Ectodermal cell (in vitro differentiated cells): ENCODE measurements around the gene HTR6. TPM values are rescaled to one million over a fixed set of nuclear protein-coding genes. Genes with fewer than 3 reads are reported as not detected.

ENCODE experiments used
- H3K27ac ChIP-seq: 2 replicates; pipeline ENCODE4 v1.7.0; 2013; ENCODE audit warnings: mild to moderate bottlenecking, low read depth, low read length; ENCODE audit not compliant: insufficient read depth, poor library complexity, severe bottlenecking
- H3K27me3 ChIP-seq: 2 replicates; pipeline ENCODE4 v1.7.0; 2013; ENCODE audit warnings: mild to moderate bottlenecking, low read length; ENCODE audit not compliant: insufficient read depth, control insufficient read depth, poor library complexity, severe bottlenecking
- H3K36me3 ChIP-seq: one replicate; pipeline ENCODE4 v1.7.0; 2013; ENCODE audit warnings: low read length; ENCODE audit not compliant: control insufficient read depth, insufficient read depth
- H3K4me1 ChIP-seq: one replicate; pipeline ENCODE4 v1.7.0; 2013; ENCODE audit warnings: low read length; ENCODE audit not compliant: control insufficient read depth, insufficient read depth
- H3K4me3 ChIP-seq: 2 replicates; pipeline ENCODE4 v1.7.0; 2013; ENCODE audit warnings: low read depth, low read length, control low read depth; ENCODE audit not compliant: insufficient read depth
- H3K9me3 ChIP-seq: 2 replicates; pipeline ENCODE4 v1.7.0; 2013; ENCODE audit warnings: mild to moderate bottlenecking, low read length, moderate library complexity; ENCODE audit not compliant: control insufficient read depth
- WGBS, 2 experiments: methylation state at CpG; one replicate each; pipeline ENCODE4 v1.1.7; 2013; ENCODE audit warnings: missing lambda C conversion rate in 2 of 2; 5-methylcytosine and 5-hydroxymethylcytosine counted together
- polyA plus RNA-seq, 4 experiments: library from polyadenylated mRNA; stranded (reverse); fragments of 50-300 nt; gene quantifications; one replicate each; pipeline ENCODE4 v1.2.3, GENCODE V29; 2013

The HTR6 gene
- not detected for polyA plus RNA-seq (2013, experiment 1 of 4)
- 0.12 TPM for polyA plus RNA-seq (2013, experiment 2 of 4)
- not detected for polyA plus RNA-seq (2013, experiment 3 of 4)
- not detected for polyA plus RNA-seq (2013, experiment 4 of 4)

GRCh38 chr1:19664453-19665185 lies at the start of gene HTR6:
HTR6 (plus strand) TSS chr1:19664875; CDS start chr1:19665754, 879 bp downstream.
- H3K36me3 ChIP-seq, result no peaks in the 10 kb centered on the region
- 5 to 6% methylated on average over 80 of the region's 80 CpGs for WGBS, 2 experiments
- peak within 1 kb of the TSS; percentile 32 for H3K4me3 ChIP-seq
- no peaks in the 10 kb centered on the region for H3K9me3 ChIP-seq
- H3K4me1 ChIP-seq, result no peaks in the 10 kb centered on the region
- H3K27me3 ChIP-seq, result peaks cover 68% of the 10 kb centered on the region
- no peak within 1 kb of the TSS for H3K27ac ChIP-seq

GRCh38 chr1:19615438-19615837 lies 49.2 kb upstream of the HTR6 start:
- WGBS, 2 experiments, result 91% methylated on average over 5 to 6 of the region's 6 CpGs
- Histone ChIP-seq H3K27me3 (no peaks in the 10 kb centered on the region), H3K9me3 (no peaks in the 10 kb centered on the region), H3K27ac (no peak overlapping the region), H3K36me3 (no peaks in the 10 kb centered on the region), H3K4me1 (no peaks in the 10 kb centered on the region), H3K4me3 (no peak overlapping the region)

DNA sequence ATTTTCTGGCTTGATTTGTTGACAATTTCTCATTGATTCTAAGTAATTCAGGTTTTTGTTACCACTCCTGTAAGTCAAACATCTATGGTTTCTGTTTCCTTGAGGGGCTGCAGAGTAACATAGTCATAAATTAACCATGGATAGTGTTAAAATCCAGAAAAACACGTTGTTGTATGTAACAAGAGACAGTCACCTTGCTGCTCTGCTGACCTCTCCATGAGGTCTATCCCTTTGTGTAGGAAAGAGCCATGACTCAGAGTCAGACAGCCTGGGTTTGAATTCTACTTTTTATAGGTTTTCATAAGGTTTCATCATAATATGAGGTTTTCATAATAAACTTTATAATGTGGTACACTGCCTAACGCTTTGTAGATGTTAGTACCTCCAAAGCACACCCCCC lies 48.2 kb upstream of the HTR6 start:
- no peaks in the 10 kb centered on the region for H3K4me1 ChIP-seq
- no peaks in the 10 kb centered on the region for H3K9me3 ChIP-seq
- no peak overlapping the region for H3K4me3 ChIP-seq
- H3K36me3 ChIP-seq, result no peaks in the 10 kb centered on the region
- no peak overlapping the region for H3K27ac ChIP-seq
- WGBS, 2 experiments, result 88 to 92% methylated on average over 1 of the region's 2 CpGs
- no peaks in the 10 kb centered on the region for H3K27me3 ChIP-seq

- no peaks in the 10 kb centered on the region for H3K36me3 ChIP-seq
- no peaks in the 10 kb centered on the region for H3K4me1 ChIP-seq
- H3K27ac ChIP-seq, result no peak overlapping the region
- H3K4me3 ChIP-seq, result no peak overlapping the region
- 86 to 97% methylated on average over 2 to 3 of the region's 3 CpGs for WGBS, 2 experiments
- H3K27me3 ChIP-seq, result no peaks in the 10 kb centered on the region
- H3K9me3 ChIP-seq, result no peaks in the 10 kb centered on the region
Observed at GRCh38 chr1:19617376-19617775, 47.3 kb upstream of the HTR6 start.

DNA sequence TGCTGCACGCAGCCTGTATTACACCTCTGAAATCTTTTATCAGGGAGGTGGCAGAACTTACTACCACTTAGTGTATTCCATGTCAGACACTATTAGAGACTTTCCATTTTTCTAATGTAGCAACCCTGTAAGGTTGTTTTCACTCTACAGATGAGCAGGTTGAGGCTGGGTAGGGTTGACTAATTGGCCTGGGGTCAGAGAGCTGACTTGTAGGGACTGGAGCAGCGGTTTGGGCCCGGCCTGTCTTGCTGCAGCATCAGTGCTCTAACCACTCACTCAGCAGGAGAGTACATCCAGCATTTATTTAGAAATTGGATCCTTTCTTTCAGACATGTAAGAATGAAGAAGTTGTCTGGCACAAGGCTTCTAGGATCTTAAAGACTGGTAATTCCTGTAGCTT lies 46.2 kb upstream of the HTR6 start:
- Histone ChIP-seq H3K36me3 (no peaks in the 10 kb centered on the region), H3K4me3 (no peak overlapping the region), H3K4me1 (no peaks in the 10 kb centered on the region), H3K9me3 (no peaks in the 10 kb centered on the region), H3K27ac (no peak overlapping the region), H3K27me3 (no peaks in the 10 kb centered on the region)
- WGBS, 2 experiments, result 91 to 93% methylated on average over 3 of the region's 3 CpGs

GRCh38 chr1:19619697-19620384 lies 44.8 kb upstream of the HTR6 start:
- Histone ChIP-seq H3K36me3 (no peaks in the 10 kb centered on the region), H3K4me1 (no peaks in the 10 kb centered on the region), H3K27ac (no peak overlapping the region), H3K9me3 (no peaks in the 10 kb centered on the region), H3K4me3 (no peak overlapping the region), H3K27me3 (no peaks in the 10 kb centered on the region)
- 76 to 82% methylated on average over 2 to 3 of the region's 3 CpGs for WGBS, 2 experiments

DNA sequence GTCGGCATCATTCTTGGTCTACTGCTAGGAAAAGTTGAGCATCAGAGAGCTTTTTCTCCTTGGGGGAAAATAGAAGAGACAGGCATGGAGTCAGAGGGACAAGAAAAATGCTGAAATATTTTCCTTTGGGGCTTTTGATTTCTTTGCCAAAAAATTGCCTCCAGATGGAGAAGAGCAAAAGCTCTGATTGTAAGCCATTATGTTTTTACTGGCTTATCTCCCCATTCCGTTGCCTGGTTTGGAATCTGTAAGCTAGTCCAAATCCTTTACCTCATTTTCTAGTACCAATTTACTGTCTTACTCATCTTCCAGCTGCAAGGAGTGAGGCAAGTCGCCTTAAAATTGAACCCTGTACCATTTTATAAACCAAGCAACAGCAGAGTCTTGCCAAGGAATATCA lies 43.9 kb upstream of the HTR6 start:
- no peaks in the 10 kb centered on the region for H3K36me3 ChIP-seq
- no peaks in the 10 kb centered on the region for H3K9me3 ChIP-seq
- no peaks in the 10 kb centered on the region for H3K4me1 ChIP-seq
- no peak overlapping the region for H3K27ac ChIP-seq
- H3K27me3 ChIP-seq, result no peaks in the 10 kb centered on the region
- 93 to 96% methylated on average over 3 of the region's 3 CpGs for WGBS, 2 experiments
- no peak overlapping the region for H3K4me3 ChIP-seq

DNA sequence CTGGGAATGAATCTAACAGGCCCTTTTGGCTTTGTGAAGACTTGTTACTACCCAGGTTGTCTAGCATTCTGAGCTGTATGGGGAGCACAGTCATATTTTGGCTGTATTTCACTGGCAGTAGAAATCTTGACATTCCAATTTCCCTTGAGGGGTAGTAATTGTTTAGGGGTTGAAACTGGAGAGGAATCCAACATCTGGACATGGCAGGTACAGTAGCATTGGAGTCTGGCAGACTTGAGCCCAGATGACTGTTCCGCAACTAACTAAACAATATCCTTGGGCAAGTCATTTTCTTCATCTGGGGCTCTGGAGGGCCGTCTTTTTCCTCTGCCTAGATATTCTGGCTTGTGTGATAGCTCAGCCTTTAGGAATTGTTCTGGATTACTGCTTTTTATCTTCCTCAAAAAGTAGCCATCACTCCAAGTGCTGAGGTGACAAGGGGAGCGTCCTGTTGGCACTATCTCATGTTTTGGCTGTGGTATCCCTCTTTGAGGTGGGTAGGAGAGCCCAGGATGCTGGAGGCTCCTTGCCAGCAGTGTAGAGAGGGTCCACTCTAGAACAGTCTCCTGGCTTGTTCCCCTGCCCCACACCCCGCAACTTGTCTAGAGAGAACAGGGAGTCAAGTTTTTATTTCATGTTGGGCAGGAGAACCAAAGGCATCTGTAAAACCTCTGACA lies 43.3 kb upstream of the HTR6 start:
- no peak overlapping the region for H3K4me3 ChIP-seq
- H3K36me3 ChIP-seq, result no peaks in the 10 kb centered on the region
- no peaks in the 10 kb centered on the region for H3K27me3 ChIP-seq
- no peaks in the 10 kb centered on the region for H3K4me1 ChIP-seq
- no peaks in the 10 kb centered on the region for H3K9me3 ChIP-seq
- no peak overlapping the region for H3K27ac ChIP-seq
- WGBS, 2 experiments, result 95% methylated on average over 4 of the region's 4 CpGs

DNA sequence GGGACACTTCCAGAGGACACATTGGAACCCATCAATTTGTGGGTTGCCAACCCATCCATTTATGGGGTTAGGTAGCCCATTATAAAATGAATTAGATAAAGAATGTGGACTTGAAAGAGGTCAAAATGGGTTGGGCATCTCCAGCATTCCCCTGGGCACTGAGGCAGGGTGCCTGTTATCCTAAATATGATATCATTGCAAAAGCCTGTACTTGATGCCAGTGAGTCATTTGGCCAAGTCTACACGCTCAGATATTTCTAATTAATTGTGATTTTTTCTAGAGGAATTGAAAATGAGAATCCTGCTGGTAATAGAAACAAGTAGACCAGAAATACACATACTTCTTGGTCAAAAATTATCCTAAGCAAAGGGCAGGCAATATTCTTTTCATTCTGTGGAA lies 42.5 kb upstream of the HTR6 start:
- no peak overlapping the region for H3K27ac ChIP-seq
- H3K4me1 ChIP-seq, result no peaks in the 10 kb centered on the region
- no peaks in the 10 kb centered on the region for H3K9me3 ChIP-seq
- peaks cover 5% of the 10 kb centered on the region for H3K36me3 ChIP-seq
- no peak overlapping the region for H3K4me3 ChIP-seq
- WGBS, 2 experiments, result 86 to 100% methylated on average over 1 of the region's 1 CpG
- no peaks in the 10 kb centered on the region for H3K27me3 ChIP-seq

DNA sequence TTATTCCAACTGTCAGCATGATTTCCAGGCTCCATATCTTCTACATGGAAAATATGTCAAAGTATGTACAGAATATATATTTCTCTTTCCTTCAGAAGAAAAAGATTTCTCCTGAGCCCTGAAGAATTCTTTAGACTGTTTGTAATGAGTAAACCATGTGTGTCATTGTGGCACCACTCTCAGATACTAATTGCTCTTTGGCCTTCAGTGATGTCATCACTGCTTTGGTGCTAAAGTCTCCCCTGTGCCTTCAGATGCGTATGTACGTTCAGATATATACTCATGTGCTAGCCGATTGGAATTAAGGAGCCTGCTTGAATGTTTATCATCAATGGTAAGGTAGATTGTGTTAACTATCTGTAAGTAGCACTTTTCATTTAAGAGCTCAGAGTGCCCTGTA lies 41.2 kb upstream of the HTR6 start:
- H3K4me3 ChIP-seq, result no peak overlapping the region
- H3K27ac ChIP-seq, result no peak overlapping the region
- 97 to 99% methylated on average over 3 of the region's 3 CpGs for WGBS, 2 experiments
- no peaks in the 10 kb centered on the region for H3K27me3 ChIP-seq
- no peaks in the 10 kb centered on the region for H3K9me3 ChIP-seq
- H3K36me3 ChIP-seq, result peaks cover 9% of the 10 kb centered on the region
- H3K4me1 ChIP-seq, result no peaks in the 10 kb centered on the region
